Measurements from ENCODE around the gene PLOD3.
"Not testable (repeated sequence)": the region's sequence is repeated elsewhere in the genome, so short reads cannot be mapped to it uniquely, and the experiment has no call there.

PLOD3 gene

GRCh38 chr7:101217388-101218235, at the start of gene PLOD3, which contains the start of gene ZNHIT1:
Gene PLOD3 (minus strand): TSS chr7:101217581. CDS start chr7:101217274, 307 bp downstream.
Gene ZNHIT1 (plus strand): TSS chr7:101218165. CDS start chr7:101218196, 31 bp downstream.
- DNase-seq (ENCODE audit: low spot score) = peak; percentile 100

- no peak for DNase-seq (ENCODE audit: low spot score)
Observed at GRCh38 chr7:101265622-101266516, 48.5 kb upstream of the PLOD3 start.

GRCh38 chr7:101264102-101264706, 46.8 kb upstream of the PLOD3 start:
- peak; percentile 39 for DNase-seq (ENCODE audit: low spot score)

GRCh38 chr7:101258243-101258731, 40.9 kb upstream of the PLOD3 start:
- DNase-seq (ENCODE audit: low spot score) = peak; percentile 74

- DNase-seq (ENCODE audit: low spot score) = no peak
Observed at GRCh38 chr7:101255796-101256195, 38.4 kb upstream of the PLOD3 start.

- DNase-seq (ENCODE audit: low spot score) = not testable (repeated sequence)
Observed at GRCh38 chr7:101253199-101253598, 35.8 kb upstream of the PLOD3 start.

- DNase-seq (ENCODE audit: low spot score) = peak; percentile 97
Observed at GRCh38 chr7:101251871-101252659, 34.7 kb upstream of the PLOD3 start.

- DNase-seq (ENCODE audit: low spot score) = no peak
Observed at GRCh38 chr7:101250324-101250723, 32.9 kb upstream of the PLOD3 start.

GRCh38 chr7:101248276-101248675, 30.9 kb upstream of the PLOD3 start:
- no peak for DNase-seq (ENCODE audit: low spot score)

- no peak for DNase-seq (ENCODE audit: low spot score)
Observed at GRCh38 chr7:101245147-101245668, 27.8 kb upstream of the PLOD3 start.

GRCh38 chr7:101244375-101245146, 27.2 kb upstream of the PLOD3 start, which contains the start of gene FIS1:
Gene FIS1 (minus strand): TSS chr7:101245081. CDS start chr7:101245004, 77 bp downstream.
- peak; percentile 91 for DNase-seq (ENCODE audit: low spot score)

- no peak for DNase-seq (ENCODE audit: low spot score)
Observed at GRCh38 chr7:101243646-101244374, 26.4 kb upstream of the PLOD3 start.

- DNase-seq (ENCODE audit: low spot score) = no peak
Observed at GRCh38 chr7:101241443-101242349, 24.3 kb upstream of the PLOD3 start.

GRCh38 chr7:101241015-101241363, 23.6 kb upstream of the PLOD3 start:
- DNase-seq (ENCODE audit: low spot score) = no peak

GRCh38 chr7:101240226-101241014, 23.0 kb upstream of the PLOD3 start:
- DNase-seq (ENCODE audit: low spot score) = no peak

- DNase-seq (ENCODE audit: low spot score) = no peak
Observed at GRCh38 chr7:101239951-101240220, 22.5 kb upstream of the PLOD3 start.

- no peak for DNase-seq (ENCODE audit: low spot score)
Observed at GRCh38 chr7:101239191-101239950, 22.0 kb upstream of the PLOD3 start.
